H9 (cell line): ENCODE results near the gene RHEBL1. TPM values are rescaled to one million over a fixed set of nuclear protein-coding genes. Genes with fewer than 3 reads are reported as not detected.
A peak's percentile ranks its signal among the peaks of the same experiment; 100 is the strongest.
"Not testable (repeated sequence)": the region's sequence is repeated elsewhere in the genome, so short reads cannot be mapped to it uniquely, and the experiment has no call there.

Experiments
- DNase-seq: peaks from one replicate; pipeline ENCODE4 v3.0.0-alpha.2; 2017
- H2AFZ ChIP-seq: one replicate; pipeline ENCODE4 v1.6.1; 2013; ENCODE audit warnings: mild to moderate bottlenecking, low read length, control low read depth, moderate library complexity
- H2AK5ac ChIP-seq: 2 replicates; pipeline ENCODE4 v1.6.1; 2013; ENCODE audit warnings: low read length, control low read depth, mixed read lengths; ENCODE audit not compliant: insufficient read length
- H2BK120ac ChIP-seq: one replicate; pipeline ENCODE4 v1.6.1; 2013; ENCODE audit warnings: low read depth, mild to moderate bottlenecking, low read length, control low read depth, inconsistent platforms; ENCODE audit not compliant: poor library complexity, severe bottlenecking
- H2BK12ac ChIP-seq: 2 replicates; pipeline ENCODE4 v1.6.1; 2013; ENCODE audit warnings: low read length, control low read depth, mixed read lengths, low read depth; ENCODE audit not compliant: insufficient read length
- H2BK15ac ChIP-seq: 2 replicates; pipeline ENCODE4 v1.6.1; 2013; ENCODE audit warnings: low read depth, low read length, control low read depth
- H2BK20ac ChIP-seq: one replicate; pipeline ENCODE4 v1.6.1; 2013; ENCODE audit warnings: low read depth, mild to moderate bottlenecking, low read length, control low read depth, inconsistent platforms; ENCODE audit not compliant: poor library complexity, severe bottlenecking
- H2BK5ac ChIP-seq: 2 replicates; pipeline ENCODE4 v1.6.1; 2013; ENCODE audit warnings: low read length, control low read depth, mixed read lengths; ENCODE audit not compliant: insufficient read length
- H3K14ac ChIP-seq: 2 replicates; pipeline ENCODE4 v1.6.1; 2013; ENCODE audit warnings: low read length, control low read depth; ENCODE audit not compliant: insufficient read depth
- H3K18ac ChIP-seq: 2 replicates; pipeline ENCODE4 v1.6.1; 2013; ENCODE audit warnings: low read depth, mild to moderate bottlenecking, mixed read lengths, low read length, control low read depth; ENCODE audit not compliant: insufficient read length
- H3K23ac ChIP-seq: 2 replicates; pipeline ENCODE4 v1.6.1; 2013; ENCODE audit warnings: low read length, control low read depth, mixed read lengths, low read depth; ENCODE audit not compliant: insufficient read length
- H3K23me2 ChIP-seq: 2 replicates; pipeline ENCODE4 v1.6.1; 2013; ENCODE audit warnings: low read depth, mild to moderate bottlenecking, mixed read lengths, low read length, control low read depth; ENCODE audit not compliant: insufficient read length, poor library complexity, severe bottlenecking
- H3K27ac ChIP-seq: 2 replicates; pipeline ENCODE4 v1.5.1; 2013; ENCODE audit warnings: low read length, control low read depth, mixed read lengths, low read depth; ENCODE audit not compliant: insufficient read length
- H3K27me3 ChIP-seq: 2 replicates; pipeline ENCODE4 v1.6.1; 2013; ENCODE audit warnings: low read length, control low read depth, inconsistent platforms; ENCODE audit not compliant: insufficient read depth
- H3K4ac ChIP-seq: 2 replicates; pipeline ENCODE4 v1.6.1; 2013; ENCODE audit warnings: low read depth, mild to moderate bottlenecking, control low read depth, inconsistent platforms, low read length, moderate library complexity
- H3K4me1 ChIP-seq: 2 replicates; pipeline ENCODE4 v1.6.1; 2013; ENCODE audit warnings: low read length, control low read depth, inconsistent platforms; ENCODE audit not compliant: insufficient read depth
- H3K4me2 ChIP-seq: 2 replicates; pipeline ENCODE4 v1.6.1; 2013; ENCODE audit warnings: low read length, control low read depth, mixed read lengths; ENCODE audit not compliant: insufficient read length, insufficient read depth
- H3K56ac ChIP-seq: 2 replicates; pipeline ENCODE4 v1.6.1; 2013; ENCODE audit warnings: low read depth, mild to moderate bottlenecking, mixed read lengths, low read length, control low read depth; ENCODE audit not compliant: insufficient read length
- H3K79me1 ChIP-seq: 2 replicates; pipeline ENCODE4 v1.6.1; 2013; ENCODE audit warnings: low read depth, mild to moderate bottlenecking, moderate library complexity, low read length, control low read depth, inconsistent platforms; ENCODE audit not compliant: insufficient read depth, poor library complexity, severe bottlenecking
- H3K79me2 ChIP-seq: 2 replicates; pipeline ENCODE4 v1.6.1; 2013; ENCODE audit warnings: low read length, control low read depth, inconsistent platforms; ENCODE audit not compliant: insufficient read depth
- H3K9ac ChIP-seq: 2 replicates; pipeline ENCODE4 v1.6.1; 2013; ENCODE audit warnings: low read length, control low read depth, mixed read lengths; ENCODE audit not compliant: insufficient read length; ENCODE audit errors: extremely low read depth
- H3K9me3 ChIP-seq: one replicate; pipeline ENCODE4 v1.6.1; 2013; ENCODE audit warnings: low read depth, low read length, inconsistent platforms; ENCODE audit not compliant: control insufficient read depth
- H3T11ph ChIP-seq: one replicate; pipeline ENCODE4 v1.6.1; 2013; ENCODE audit warnings: mild to moderate bottlenecking, low read length, control low read depth, inconsistent platforms
- H4K20me1 ChIP-seq: one replicate; pipeline ENCODE4 v1.6.1; 2013; ENCODE audit not compliant: control insufficient read depth, insufficient read length, insufficient read depth
- H4K5ac ChIP-seq: 2 replicates; pipeline ENCODE4 v1.6.1; 2013; ENCODE audit warnings: low read depth, mild to moderate bottlenecking, mixed read lengths, low read length, control low read depth; ENCODE audit not compliant: insufficient read length
- H4K8ac ChIP-seq: replicated peaks from 2 replicates; pipeline ENCODE4 v1.6.1; 2013; ENCODE audit warnings: low read length, control low read depth, mixed read lengths, low read depth; ENCODE audit not compliant: insufficient read length
- H4K91ac ChIP-seq: 2 replicates; pipeline ENCODE4 v1.6.1; 2013; ENCODE audit warnings: low read depth, mild to moderate bottlenecking, moderate library complexity, mixed read lengths, low read length, control low read depth; ENCODE audit not compliant: insufficient read length
- H3K27ac Mint-ChIP-seq, 3 experiments: 2 replicates in 2 of 3; 3 replicates in 1 of 3; pipeline ENCODE4 v1.8.0; 2020 to 2021; ENCODE audit warnings: mixed read lengths in 3 of 3, mild to moderate bottlenecking in 1 of 3, moderate library complexity in 1 of 3
- H3K27me3 Mint-ChIP-seq: 2 replicates; pipeline ENCODE4 v1.8.0; 2021; ENCODE audit warnings: low read depth, mild to moderate bottlenecking, moderate library complexity, mixed read lengths
- H3K36me3 Mint-ChIP-seq, 3 experiments: 2 replicates in 2 of 3; 3 replicates in 1 of 3; pipeline ENCODE4 v1.8.0; 2020 to 2021; ENCODE audit warnings: low read depth in 3 of 3, mixed read lengths in 3 of 3; ENCODE audit not compliant: insufficient read depth in 1 of 3
- H3K4me1 Mint-ChIP-seq, 2 experiments: 2 replicates each; pipeline ENCODE4 v1.8.0; 2020; ENCODE audit warnings: mixed read lengths in 2 of 2
- H3K4me3 Mint-ChIP-seq, 2 experiments: 2 replicates in 1 of 2; 3 replicates in 1 of 2; pipeline ENCODE4 v1.8.0; 2020 to 2021; ENCODE audit warnings: mild to moderate bottlenecking in 2 of 2, mixed read lengths in 2 of 2, moderate library complexity in 1 of 2
- H3K9me3 Mint-ChIP-seq, 2 experiments: 2 replicates in 1 of 2; 3 replicates in 1 of 2; pipeline ENCODE4 v1.8.0; 2020; ENCODE audit warnings: mild to moderate bottlenecking in 2 of 2, mixed read lengths in 2 of 2, moderate library complexity in 1 of 2
- CTCF ChIP-seq: fragments of 200-600 bp; sonication (generic); conservative IDR thresholded peaks from 3 replicates; pipeline ENCODE4 v1.8.0; 2021; ENCODE audit warnings: antibody characterized with exemption, mild to moderate bottlenecking
- WGBS: extraction: QIAGEN DNeasy Blood & Tissue Kit; methylation state at CpG from one replicate; pipeline ENCODE4 v1.1.7; 2013; ENCODE audit warnings: missing lambda C conversion rate, low lambda C conversion rate, mixed read lengths; ENCODE audit not compliant: insufficient read length; ENCODE audit errors: extremely low coverage; 5-methylcytosine and 5-hydroxymethylcytosine counted together
- total RNA-seq: library from RNA; stranded (reverse); gene quantifications from 2 replicates; pipeline ENCODE4 v1.2.1, GENCODE V29; 2021

RHEBL1 gene
- total RNA-seq, 1 experiment from 2014 or later, result 4.0 TPM

GRCh38 chr12:49064767-49065152, 5.0 kb downstream of the RHEBL1 start:
- no peaks in the 10 kb centered on the region for H3K9me3 Mint-ChIP-seq
- H3K27ac ChIP-seq, result no peak overlapping the region
- H3K79me2 ChIP-seq, result peaks cover under 1% of the 10 kb centered on the region; the same call in 1 of the 2 replicates
- H3K27ac Mint-ChIP-seq, result no peak overlapping the region
- no peak for DNase-seq
- H2AFZ ChIP-seq, result no peak overlapping the region
- no peak overlapping the region for H3K4me2 ChIP-seq
- H3K27me3 ChIP-seq, result no peaks in the 10 kb centered on the region
- no peak overlapping the region for H3K4me3 Mint-ChIP-seq
- peaks cover 0 to 3% (median 2%) of the 10 kb centered on the region in 3 experiments; a peak in 3 of 7 replicates for H3K36me3 Mint-ChIP-seq
- peaks cover 26 to 30% of the 10 kb centered on the region in 2 experiments for H3K4me1 Mint-ChIP-seq
- H2AK5ac ChIP-seq, result no peak overlapping the region
- peaks cover 11% of the 10 kb centered on the region for H3K23me2 ChIP-seq
- H3K9me3 ChIP-seq, result no peaks in the 10 kb centered on the region
- H4K5ac ChIP-seq, result no peak overlapping the region
- peaks cover 19% of the 10 kb centered on the region for H3K27me3 Mint-ChIP-seq
- H3K56ac ChIP-seq, result no peak overlapping the region
- H2BK5ac ChIP-seq, result no peak overlapping the region
- no peak overlapping the region for H4K91ac ChIP-seq
- H3K79me1 ChIP-seq, result no peaks in the 10 kb centered on the region
- H3K18ac ChIP-seq, result no peak overlapping the region
- TF ChIP-seq CTCF, result no peak
- no peaks in the 10 kb centered on the region for H4K20me1 ChIP-seq
- no peak overlapping the region for H2BK20ac ChIP-seq
- no peak overlapping the region for H2BK12ac ChIP-seq
- H3K9ac ChIP-seq, result no peak overlapping the region
- H3T11ph ChIP-seq, result no peak overlapping the region
- no peaks in the 10 kb centered on the region for H3K4me1 ChIP-seq
- no peak overlapping the region for H2BK15ac ChIP-seq
- no peak overlapping the region for H3K4ac ChIP-seq
- H3K14ac ChIP-seq, result no peak overlapping the region
- H3K23ac ChIP-seq, result no peak overlapping the region
- WGBS, result no CpG with 5 or more reads among the region's 5 CpGs
- no peak overlapping the region for H2BK120ac ChIP-seq
- no peak overlapping the region for H4K8ac ChIP-seq

GRCh38 chr12:49061916-49062315, 7.9 kb downstream of the RHEBL1 start:
- Mint-ChIP-seq H3K4me3 (peak overlapping the region; percentile 94 to 97; a peak in 3 of 5 replicates), H3K4me1 (peaks cover 38 to 46% of the 10 kb centered on the region in 2 experiments)
- H3K14ac ChIP-seq, H3K9me3 Mint-ChIP-seq, H3K9me3 ChIP-seq, H2BK20ac ChIP-seq, H3K23ac ChIP-seq, H2BK120ac ChIP-seq, H2BK15ac ChIP-seq, H3K56ac ChIP-seq, H3T11ph ChIP-seq, H3K9ac ChIP-seq, H3K4ac ChIP-seq, H2BK5ac ChIP-seq, H2AK5ac ChIP-seq, H4K91ac ChIP-seq, H3K27ac Mint-ChIP-seq, H3K27me3 ChIP-seq, H3K27ac ChIP-seq, H3K36me3 Mint-ChIP-seq, H2BK12ac ChIP-seq, H4K8ac ChIP-seq, H3K4me2 ChIP-seq, H4K5ac ChIP-seq, H3K4me1 ChIP-seq, DNase-seq, H3K27me3 Mint-ChIP-seq, H2AFZ ChIP-seq, H4K20me1 ChIP-seq, H3K18ac ChIP-seq: not testable (repeated sequence)
- no CpG with 5 or more reads among the region's 17 CpGs for WGBS
- peaks cover 14% of the 10 kb centered on the region for H3K79me1 ChIP-seq
- peaks cover 24% of the 10 kb centered on the region for H3K23me2 ChIP-seq
- peaks cover 28% of the 10 kb centered on the region for H3K79me2 ChIP-seq
